ENCODE measurements around the gene ADARB2. TPM values are rescaled to one million over a fixed set of nuclear protein-coding genes. Genes with fewer than 3 reads are reported as not detected.

ADARB2 gene
- polyA plus RNA-seq, 1 of the 3 experiments (the other 2 are of a cell fraction), result not detected

- Histone ChIP-seq H3K4me2 (no peak overlapping the region), H3F3A (replicated peaks; ENCODE audit: insufficient read depth) (no peaks in the 10 kb centered on the region), H3K36me3 (replicated peaks in 1 of 2; ENCODE audit: control insufficient read depth in 1 of 2, insufficient read depth in 2 of 2, low read length in 1 of 2) (no peaks in the 10 kb centered on the region), H4K20me1 (ENCODE audit: insufficient read depth) (no peaks in the 10 kb centered on the region), H3K27me3 (ENCODE audit: insufficient read depth) (no peaks in the 10 kb centered on the region), H2AFZ (ENCODE audit: low read depth) (no peak overlapping the region), H3K27ac (ENCODE audit: low read depth in 2 of 2, low read length in 1 of 2) (no peak overlapping the region), H3K4me1 (ENCODE audit: control insufficient read depth in 1 of 2, insufficient read depth in 2 of 2, low read depth in 1 of 2, low read length in 1 of 2) (peaks cover 0 to 29% of the 10 kb centered on the region in 2 experiments; a peak in 2 of 4 replicates), H3K9ac (no peak overlapping the region), H3K79me2 (ENCODE audit: insufficient read depth) (no peaks in the 10 kb centered on the region), H3K4me3 (ENCODE audit: low read depth in 2 of 2, low read length in 1 of 2) (no peak overlapping the region), H3K9me2 (no peaks in the 10 kb centered on the region), H3K9me3 (no peaks in the 10 kb centered on the region)
- DNase-seq, result no peak
- ChIA-PET POLR2A (no interaction called here), CTCF (interaction anchor here (1.1 kb wide), 1 partner anchor 90 kb away, joined by 3 read pairs; no protein-coding TSS in a partner anchor)
- TF ChIP-seq TAF1 (IDR thresholded peaks at IDR 0.05; ENCODE audit: borderline replicate concordance, low read depth, low read length) (no peak), GATA2 (CRISPR knock-in tag; IDR thresholded peaks at IDR 0.05) (no peak), RXRA (IDR thresholded peaks at IDR 0.05; ENCODE audit: borderline replicate concordance, low read depth) (no peak), EZH2phosphoT487 (IDR thresholded peaks at IDR 0.05; ENCODE audit: borderline replicate concordance, low read depth) (no peak), RCOR1 (IDR thresholded peaks at IDR 0.05; ENCODE audit: low read length) (no peak), SIN3A (IDR thresholded peaks at IDR 0.05; ENCODE audit: borderline replicate concordance, low read depth, low read length) (no peak), RFX5 (IDR thresholded peaks at IDR 0.05; ENCODE audit: low read length) (no peak), IRF3 (IDR thresholded peaks at IDR 0.05; ENCODE audit: low read depth, low read length) (no peak), POLR2AphosphoS5 (IDR thresholded peaks at IDR 0.05; ENCODE audit: low read depth, low read length) (no peak), NFIC (IDR thresholded peaks at IDR 0.05; ENCODE audit: borderline replicate concordance) (no peak), MXI1 (IDR thresholded peaks at IDR 0.05; ENCODE audit: low read depth, low read length) (no peak), CTCF (IDR thresholded peaks at IDR 0.05) (no peak), USF1 (IDR thresholded peaks at IDR 0.05; ENCODE audit: borderline replicate concordance, low read depth) (no peak), RAD21 (IDR thresholded peaks at IDR 0.05; ENCODE audit: low read length) (no peak), FOXM1 (IDR thresholded peaks at IDR 0.05; ENCODE audit: low read depth) (no peak), FOXJ3 (CRISPR knock-in tag; IDR thresholded peaks at IDR 0.05) (no peak), SMC3 (IDR thresholded peaks at IDR 0.05; ENCODE audit: low read depth, low read length) (no peak), FOSL2 (IDR thresholded peaks at IDR 0.05; ENCODE audit: borderline replicate concordance, low read depth) (no peak), EP300 (IDR thresholded peaks at IDR 0.05; ENCODE audit: borderline replicate concordance in 1 of 2, low read depth in 1 of 2, low read length in 1 of 2) (no peak), GABPA (IDR thresholded peaks at IDR 0.05; ENCODE audit: low read depth) (no peak)
- 32% methylated on average over 6 of the region's 6 CpGs for WGBS (ENCODE audit: low lambda C conversion rate)
Measured at GRCh38 chr10:1153251-1153763, 584.0 kb downstream of the ADARB2 start.
